ENCODE measurements around the gene PLXNA3.
A peak's percentile ranks its signal among the peaks of the same experiment; 100 is the strongest.

Gene PLXNA3

DNA sequence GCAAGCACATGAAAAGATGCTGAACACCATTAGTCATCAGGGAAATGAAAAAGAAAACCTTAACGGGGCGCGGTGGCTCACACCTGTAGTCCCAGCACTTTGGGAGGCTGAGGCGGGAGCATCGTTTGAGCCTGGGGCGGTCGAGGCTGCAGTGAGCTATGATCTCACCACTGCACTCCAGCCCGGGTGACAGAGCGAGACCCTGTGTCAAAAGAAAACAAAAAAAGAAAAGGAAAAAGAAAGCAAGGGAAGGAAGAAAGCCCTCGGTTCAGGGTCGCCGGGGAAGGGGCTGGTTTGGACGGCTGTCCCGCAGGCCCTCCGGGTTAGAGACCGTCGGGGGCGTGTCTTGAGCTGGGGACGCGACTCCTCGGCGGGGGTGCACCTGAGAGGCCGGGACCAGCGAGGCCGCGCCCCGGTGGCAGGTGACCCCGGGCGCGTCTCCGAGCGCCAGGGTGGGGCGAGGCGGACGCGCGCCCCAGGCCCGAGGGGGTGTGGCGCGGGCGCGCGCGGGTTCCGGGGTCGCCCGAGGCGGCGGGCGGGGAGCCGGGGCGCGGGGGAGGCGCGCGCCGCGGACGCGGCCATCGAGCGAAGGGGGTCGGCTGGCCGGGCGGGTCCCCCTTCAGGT is 478 bp upstream of the PLXNA3 start:
- Histone ChIP-seq H3K27ac (no peak overlapping the region), H3K36me3 (ENCODE audit: insufficient read depth) (no peaks in the 10 kb centered on the region), H3K9ac (no peak overlapping the region; the same call in 1 of the 2 replicates), H3K27me3 (ENCODE audit: insufficient read depth, low read depth) (no peaks in the 10 kb centered on the region), H3K4me1 (ENCODE audit: low read depth, poor library complexity, severe bottlenecking) (peaks cover 4% of the 10 kb centered on the region), H3K79me2 (ENCODE audit: insufficient read depth, low read depth) (no peaks in the 10 kb centered on the region), H2AFZ (ENCODE audit: low read depth) (peak overlapping the region; percentile 66), H3K4me3 (IDR thresholded peaks at IDR 0.05; ENCODE audit: insufficient read depth, low read depth, low read length) (no peak overlapping the region), H4K20me1 (ENCODE audit: insufficient read depth) (no peaks in the 10 kb centered on the region), H3K4me2 (peak overlapping the region; percentile 36; the same call in 1 of the 2 replicates)
- TF ChIP-seq, protein P1, sequence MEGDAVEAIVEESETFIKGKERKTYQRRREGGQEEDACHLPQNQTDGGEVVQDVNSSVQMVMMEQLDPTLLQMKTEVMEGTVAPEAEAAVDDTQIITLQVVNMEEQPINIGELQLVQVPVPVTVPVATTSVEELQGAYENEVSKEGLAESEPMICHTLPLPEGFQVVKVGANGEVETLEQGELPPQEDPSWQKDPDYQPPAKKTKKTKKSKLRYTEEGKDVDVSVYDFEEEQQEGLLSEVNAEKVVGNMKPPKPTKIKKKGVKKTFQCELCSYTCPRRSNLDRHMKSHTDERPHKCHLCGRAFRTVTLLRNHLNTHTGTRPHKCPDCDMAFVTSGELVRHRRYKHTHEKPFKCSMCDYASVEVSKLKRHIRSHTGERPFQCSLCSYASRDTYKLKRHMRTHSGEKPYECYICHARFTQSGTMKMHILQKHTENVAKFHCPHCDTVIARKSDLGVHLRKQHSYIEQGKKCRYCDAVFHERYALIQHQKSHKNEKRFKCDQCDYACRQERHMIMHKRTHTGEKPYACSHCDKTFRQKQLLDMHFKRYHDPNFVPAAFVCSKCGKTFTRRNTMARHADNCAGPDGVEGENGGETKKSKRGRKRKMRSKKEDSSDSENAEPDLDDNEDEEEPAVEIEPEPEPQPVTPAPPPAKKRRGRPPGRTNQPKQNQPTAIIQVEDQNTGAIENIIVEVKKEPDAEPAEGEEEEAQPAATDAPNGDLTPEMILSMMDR (conservative IDR thresholded peaks at IDR 0.05; ENCODE audit: low read depth, low read length): no peak

DNA sequence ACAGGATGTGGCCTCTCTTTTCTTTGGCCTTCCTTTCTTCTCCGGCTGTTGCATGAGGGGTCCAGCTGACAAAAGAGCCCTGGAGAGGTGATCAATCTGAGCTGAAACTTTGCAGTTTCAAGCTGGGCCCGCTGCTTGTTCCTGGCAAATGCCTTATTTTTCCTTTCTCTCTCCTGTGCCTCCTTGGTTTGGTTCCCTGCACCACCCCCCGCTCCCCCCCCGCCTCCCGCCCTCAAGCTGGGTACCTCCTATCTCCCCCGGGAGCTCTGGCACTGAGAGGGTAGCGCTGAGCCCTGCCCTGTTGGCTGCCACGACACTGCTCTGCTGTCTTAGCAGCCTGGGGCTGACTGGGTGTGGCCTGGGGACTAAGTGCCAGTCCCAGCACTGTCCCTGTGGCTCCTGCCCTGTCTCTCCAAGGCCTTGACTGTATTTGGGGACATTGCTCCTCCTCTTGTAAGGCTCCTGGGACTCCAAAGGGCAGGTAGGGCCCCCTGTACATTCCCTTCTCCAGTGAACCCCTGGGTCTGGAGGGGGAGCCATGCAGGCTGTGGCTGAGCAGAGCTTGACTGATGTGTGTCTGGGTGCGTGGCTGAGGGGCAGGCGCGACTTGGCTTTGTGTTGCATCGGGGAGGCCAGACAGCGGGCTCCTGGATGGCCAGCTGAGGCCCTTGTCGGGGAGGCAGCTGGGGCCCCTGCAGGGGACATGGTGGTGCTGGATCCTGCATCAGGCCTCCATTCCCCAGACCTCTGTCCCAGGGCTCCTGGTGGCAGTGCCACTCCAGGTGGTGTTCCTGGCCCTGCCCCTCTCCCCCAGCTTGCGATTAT is 1.1 kb downstream of the PLXNA3 start:
- no peaks in the 10 kb centered on the region for H4K20me1 ChIP-seq (ENCODE audit: insufficient read depth)
- H3K79me2 ChIP-seq (ENCODE audit: insufficient read depth, low read depth): no peaks in the 10 kb centered on the region
- H2AFZ ChIP-seq (ENCODE audit: low read depth): peak overlapping the region; percentile 14; the same call in 1 of the 2 replicates

GRCh38 chrX:154459832-154460231 is 1.8 kb downstream of the PLXNA3 start:
- no peaks in the 10 kb centered on the region for H3K27me3 ChIP-seq (ENCODE audit: insufficient read depth, low read depth)
- no peak overlapping the region for H3K9ac ChIP-seq
- H3K79me2 ChIP-seq (ENCODE audit: insufficient read depth, low read depth): no peaks in the 10 kb centered on the region
- no peak overlapping the region; the same call in 1 of the 2 replicates for H3K4me2 ChIP-seq
- peaks cover 4% of the 10 kb centered on the region for H3K4me1 ChIP-seq (ENCODE audit: low read depth, poor library complexity, severe bottlenecking)
- no peaks in the 10 kb centered on the region for H3K36me3 ChIP-seq (ENCODE audit: insufficient read depth)
- no peak overlapping the region for H3K27ac ChIP-seq
- no peaks in the 10 kb centered on the region for H4K20me1 ChIP-seq (ENCODE audit: insufficient read depth)
- TF ChIP-seq, protein P1 (conservative IDR thresholded peaks at IDR 0.05; ENCODE audit: low read depth, low read length): no peak
- no peak overlapping the region for H2AFZ ChIP-seq (ENCODE audit: low read depth)
- no peak overlapping the region for H3K4me3 ChIP-seq (IDR thresholded peaks at IDR 0.05; ENCODE audit: insufficient read depth, low read depth, low read length)

More for the DNA sequence above, 1.1 kb downstream of the PLXNA3 start:
- Histone ChIP-seq H3K4me3 (IDR thresholded peaks at IDR 0.05; ENCODE audit: insufficient read depth, low read depth, low read length) (no peak overlapping the region), H3K4me1 (ENCODE audit: low read depth, poor library complexity, severe bottlenecking) (peaks cover 4% of the 10 kb centered on the region), H3K27me3 (ENCODE audit: insufficient read depth, low read depth) (no peaks in the 10 kb centered on the region), H3K4me2 (peak overlapping the region; percentile 66), H3K36me3 (ENCODE audit: insufficient read depth) (no peaks in the 10 kb centered on the region), H3K27ac (no peak overlapping the region), H3K9ac (no peak overlapping the region; the same call in 1 of the 2 replicates)
- TF ChIP-seq, protein P1 (conservative IDR thresholded peaks at IDR 0.05; ENCODE audit: low read depth, low read length): no peak

DNA sequence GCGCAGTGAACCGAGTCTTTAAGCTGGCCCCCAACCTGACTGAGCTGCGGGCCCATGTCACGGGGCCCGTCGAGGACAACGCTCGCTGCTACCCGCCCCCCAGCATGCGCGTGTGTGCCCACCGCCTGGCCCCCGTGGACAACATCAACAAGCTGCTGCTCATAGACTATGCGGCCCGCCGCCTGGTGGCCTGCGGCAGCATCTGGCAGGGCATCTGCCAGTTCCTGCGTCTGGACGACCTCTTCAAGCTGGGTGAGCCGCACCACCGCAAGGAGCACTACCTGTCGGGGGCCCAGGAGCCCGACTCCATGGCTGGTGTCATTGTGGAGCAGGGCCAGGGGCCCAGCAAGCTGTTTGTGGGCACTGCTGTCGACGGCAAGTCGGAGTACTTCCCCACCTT is 2.2 kb downstream of the PLXNA3 start:
- Histone ChIP-seq H3K4me2 (no peak overlapping the region), H3K4me3 (IDR thresholded peaks at IDR 0.05; ENCODE audit: insufficient read depth, low read depth, low read length) (no peak overlapping the region)

More for the DNA sequence above, 2.2 kb downstream of the PLXNA3 start:
- Histone ChIP-seq H3K27me3 (ENCODE audit: insufficient read depth, low read depth) (no peaks in the 10 kb centered on the region), H3K27ac (no peak overlapping the region), H3K36me3 (ENCODE audit: insufficient read depth) (no peaks in the 10 kb centered on the region), H3K4me1 (ENCODE audit: low read depth, poor library complexity, severe bottlenecking) (peaks cover 4% of the 10 kb centered on the region), H3K79me2 (ENCODE audit: insufficient read depth, low read depth) (no peaks in the 10 kb centered on the region), H4K20me1 (ENCODE audit: insufficient read depth) (no peaks in the 10 kb centered on the region), H3K9ac (no peak overlapping the region), H2AFZ (ENCODE audit: low read depth) (no peak overlapping the region)
- TF ChIP-seq, protein P1 (conservative IDR thresholded peaks at IDR 0.05; ENCODE audit: low read depth, low read length): no peak
